Daoy (cell line): ENCODE results near the gene ID1. TPM values are rescaled to one million over a fixed set of nuclear protein-coding genes. Genes with fewer than 3 reads are reported as not detected.
"Not testable (repeated sequence)": the region's sequence is repeated elsewhere in the genome, so short reads cannot be mapped to it uniquely, and the experiment has no call there.

Source experiments
- DNase-seq: peaks from one replicate; pipeline ENCODE4 v3.0.0-alpha.2; 2015; ENCODE audit warnings: low read depth
- total RNA-seq: library from RNA; depleted of rRNA; stranded (reverse); fragments of >200 nt; shearing (Covaris generic); gene quantifications from 2 replicates; pipeline ENCODE4 v1.2.3, GENCODE V29; 2014

The ID1 gene
- total RNA-seq, 1 experiment from 2014 or later, result 327 TPM

DNA sequence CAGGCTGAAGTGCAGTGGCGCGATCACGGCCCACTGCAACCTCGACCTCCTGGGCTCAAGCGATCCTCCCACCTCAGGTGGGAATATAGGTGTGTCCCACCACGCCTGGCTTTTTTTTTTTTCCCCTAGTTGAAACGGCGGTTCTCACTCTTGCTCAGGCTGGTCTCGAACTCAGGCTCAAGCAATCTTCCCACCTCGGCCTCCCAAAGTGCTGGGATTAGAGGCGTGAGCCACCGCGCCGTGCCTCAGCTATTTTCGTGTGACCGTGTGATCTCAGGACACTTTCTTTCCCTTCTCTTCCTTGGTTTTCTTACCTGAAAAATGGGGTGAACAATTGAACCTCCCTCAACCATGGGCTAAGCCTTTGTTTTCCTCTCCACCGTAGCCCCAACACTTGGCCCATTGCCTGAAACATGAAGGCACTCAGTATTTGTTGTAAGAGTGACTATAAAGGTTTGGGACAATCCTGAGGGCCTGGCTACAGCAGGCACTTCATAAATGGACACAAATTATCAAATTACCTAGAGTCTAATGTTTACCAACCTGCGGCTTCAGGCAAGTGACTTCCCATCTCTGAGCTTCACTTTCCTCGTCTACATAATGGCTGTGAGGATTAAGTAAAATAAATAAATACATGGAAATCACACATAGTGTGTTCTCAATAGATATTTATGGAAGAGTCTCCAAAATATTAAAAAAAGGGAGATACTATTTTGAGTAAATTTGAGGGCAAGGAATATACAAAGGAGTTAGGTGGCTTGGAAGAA, 31.4 kb upstream of the ID1 start:
- DNase-seq, result peak; percentile 46

DNA sequence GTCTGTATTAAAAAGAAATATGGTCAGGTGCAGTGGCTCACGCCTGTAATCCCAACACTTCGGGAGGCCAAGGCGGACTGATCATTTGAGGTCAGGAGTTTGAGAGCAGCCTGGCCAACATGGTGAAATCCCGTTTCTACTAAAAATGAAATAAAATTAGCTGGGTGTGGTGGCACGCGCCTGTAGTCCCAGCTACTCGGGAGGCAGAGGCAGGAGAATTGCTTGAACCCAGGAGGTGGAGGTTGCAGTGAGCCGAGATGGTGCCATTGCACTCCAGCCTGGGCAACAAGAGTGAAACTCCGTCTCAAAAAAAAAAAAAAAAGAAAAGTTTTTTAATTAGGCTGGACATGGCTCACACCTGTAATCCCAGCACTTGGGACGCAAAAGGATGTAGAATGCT, 30.1 kb upstream of the ID1 start:
- not testable (repeated sequence) for DNase-seq

DNA sequence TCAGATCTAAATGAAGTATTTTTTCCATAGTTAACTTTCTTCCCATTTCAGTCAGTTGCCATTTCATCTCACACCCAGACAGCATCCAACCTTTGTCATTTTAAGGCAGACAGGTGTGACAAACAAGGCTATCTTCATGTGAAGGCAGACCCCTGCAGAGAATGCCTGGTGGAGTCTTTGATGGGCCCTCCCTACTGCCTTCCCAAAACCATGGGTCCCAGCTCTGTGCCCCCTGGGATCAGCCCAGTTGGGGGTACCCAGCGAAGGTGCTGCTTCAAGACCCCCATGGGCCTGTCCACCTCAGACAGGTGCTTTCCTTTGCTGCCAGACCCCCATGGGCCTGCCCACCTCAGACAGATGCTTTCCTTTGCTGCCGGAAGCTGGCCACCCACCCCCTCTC, 28.3 kb upstream of the ID1 start:
- DNase-seq, result no peak

DNA sequence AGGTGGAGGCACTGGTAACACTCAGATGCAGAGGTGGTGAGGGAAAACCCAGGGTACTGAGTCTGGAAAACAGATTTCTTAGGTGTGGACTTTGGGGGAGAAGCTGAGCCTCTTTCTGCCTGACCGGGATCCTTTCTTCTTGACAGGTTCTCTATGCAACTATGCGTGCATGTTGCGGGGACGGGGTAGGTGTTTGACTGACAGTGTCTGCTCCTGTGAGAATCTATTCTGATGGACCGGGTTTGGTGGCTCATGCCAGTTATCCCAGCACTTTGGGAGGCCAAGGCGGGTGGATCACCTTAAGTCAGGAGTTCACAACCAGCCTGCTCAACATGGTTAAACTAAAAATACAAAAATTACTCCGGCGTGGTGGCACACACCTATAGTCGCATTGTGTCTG, 27.9 kb upstream of the ID1 start:
- DNase-seq, result no peak

DNA sequence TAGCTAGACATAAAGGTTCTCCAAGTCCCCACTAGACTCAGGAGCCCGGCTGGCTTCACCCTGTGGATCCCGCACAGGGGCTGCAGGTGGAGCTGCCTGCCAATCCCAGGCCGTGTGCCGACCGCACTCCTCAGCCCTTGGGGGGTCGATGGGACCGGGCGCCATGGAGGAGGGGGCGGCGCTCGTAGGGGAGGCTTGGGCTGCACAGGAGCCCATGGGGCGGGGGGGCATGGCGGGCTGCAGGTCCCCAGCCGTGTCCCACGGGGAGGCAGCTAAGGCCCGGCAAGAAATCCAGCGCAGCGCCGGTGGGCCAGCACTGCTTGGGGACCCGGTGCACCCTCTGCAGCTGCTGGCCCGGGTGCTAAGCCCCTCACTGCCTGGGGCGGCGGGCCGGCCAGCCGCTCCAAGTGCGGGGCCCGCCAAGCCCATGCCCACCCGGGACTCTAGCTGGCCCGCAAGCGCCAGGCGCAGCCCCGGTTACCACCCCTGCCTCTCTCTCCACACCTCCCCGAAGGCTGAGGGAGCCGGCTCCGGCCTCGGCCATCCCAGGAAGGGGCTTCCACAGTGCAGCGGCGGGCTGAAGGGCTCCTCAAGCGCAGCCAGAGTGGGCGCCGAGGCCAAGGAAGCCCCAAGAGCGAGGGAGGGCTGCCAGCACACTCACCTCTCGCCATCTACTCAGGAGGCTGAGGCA, 26.5 kb upstream of the ID1 start:
- no peak for DNase-seq

DNA sequence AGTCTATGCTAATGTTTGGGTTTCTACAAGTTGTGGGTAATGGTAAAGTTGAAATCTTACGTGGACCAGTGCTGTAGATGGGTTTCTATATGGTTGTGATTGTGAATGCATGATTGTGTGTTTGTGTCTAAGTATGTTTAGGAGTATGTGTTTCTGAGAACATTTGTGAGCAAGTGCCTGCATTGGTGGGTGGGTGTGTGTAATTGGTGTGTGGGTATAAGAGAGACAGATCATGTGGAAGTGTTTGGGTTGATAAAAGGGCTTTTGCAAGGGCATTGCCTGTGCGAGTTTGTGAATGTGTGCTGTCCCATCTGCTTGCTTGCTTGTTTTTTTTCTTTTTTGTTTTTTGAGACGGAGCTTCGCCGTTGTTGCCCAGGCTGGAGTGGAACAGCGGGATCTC, 25.8 kb upstream of the ID1 start:
- DNase-seq, result no peak

DNA sequence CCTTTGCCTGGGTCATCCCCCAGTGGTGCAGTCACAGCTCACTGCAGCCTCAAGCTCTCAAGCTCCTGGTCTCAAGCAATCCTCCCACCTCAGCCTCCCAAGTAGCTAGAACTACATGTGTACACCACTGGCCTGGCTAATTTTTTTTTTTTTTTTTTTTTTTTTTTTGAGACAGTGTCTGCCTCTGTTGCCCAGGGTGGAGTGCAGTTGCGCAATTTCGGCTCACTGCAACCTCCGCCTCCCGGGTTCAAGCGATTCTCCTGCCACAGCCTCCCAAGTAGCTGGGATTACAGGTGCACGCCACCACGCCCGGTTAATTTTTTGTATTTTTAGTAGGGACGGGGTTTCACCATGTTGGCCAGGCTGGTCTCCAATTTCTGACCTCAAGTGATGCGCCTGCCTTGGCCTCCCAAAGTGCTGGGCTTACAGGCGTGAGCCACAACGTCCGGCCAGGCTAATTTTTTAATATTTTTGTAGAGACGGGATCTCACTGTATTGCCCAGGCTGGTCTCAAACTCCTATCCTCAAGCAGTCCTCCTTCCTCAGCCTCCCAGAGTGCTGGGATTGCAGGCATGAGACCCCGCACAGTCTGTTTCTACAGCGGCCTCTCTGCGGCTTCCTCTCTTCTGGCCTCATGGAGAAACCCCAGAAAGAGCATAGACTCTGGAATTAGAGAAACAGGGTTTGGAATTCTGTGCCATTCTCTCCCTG, 25.0 kb upstream of the ID1 start:
- DNase-seq, result not testable (repeated sequence)

DNA sequence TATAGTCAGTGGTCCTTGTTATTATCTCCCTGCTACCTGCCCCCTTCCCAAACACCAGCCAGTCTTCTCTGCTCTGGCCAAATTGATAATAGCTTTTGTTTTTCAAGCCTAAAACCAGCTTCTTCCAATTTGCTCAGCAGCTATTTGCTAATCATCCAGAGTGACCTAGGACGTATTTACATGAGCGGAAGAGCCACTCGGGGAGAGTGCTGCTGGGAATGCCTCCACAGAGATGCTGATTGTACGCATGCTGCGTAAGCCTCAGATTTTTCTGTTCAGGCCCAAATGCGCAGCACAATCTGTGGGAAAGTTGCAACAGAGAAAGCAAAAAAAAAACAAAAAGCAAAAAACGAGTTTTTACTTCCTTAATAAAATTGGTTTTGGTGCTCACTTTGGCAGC, 24.4 kb upstream of the ID1 start:
- DNase-seq, result no peak

DNA sequence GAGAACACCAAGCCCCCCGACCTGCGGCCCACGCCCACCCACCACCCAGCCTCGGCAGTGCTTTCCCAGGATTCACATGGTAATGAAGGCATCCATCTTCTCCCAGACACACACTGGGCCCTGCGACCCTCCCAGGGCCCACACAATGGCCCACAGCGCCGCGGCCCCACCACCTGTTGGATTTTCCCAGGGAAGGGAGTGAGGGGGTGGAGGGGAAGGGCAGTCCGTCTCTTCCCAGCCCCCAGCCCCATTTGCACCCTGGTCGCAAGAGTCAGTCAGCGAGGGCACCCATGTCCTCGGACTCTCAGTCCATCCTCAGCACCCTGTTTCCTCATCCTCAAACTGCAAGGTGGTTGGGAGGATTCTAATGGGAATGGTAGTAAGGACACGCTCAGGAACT, 23.7 kb upstream of the ID1 start:
- no peak for DNase-seq

DNA sequence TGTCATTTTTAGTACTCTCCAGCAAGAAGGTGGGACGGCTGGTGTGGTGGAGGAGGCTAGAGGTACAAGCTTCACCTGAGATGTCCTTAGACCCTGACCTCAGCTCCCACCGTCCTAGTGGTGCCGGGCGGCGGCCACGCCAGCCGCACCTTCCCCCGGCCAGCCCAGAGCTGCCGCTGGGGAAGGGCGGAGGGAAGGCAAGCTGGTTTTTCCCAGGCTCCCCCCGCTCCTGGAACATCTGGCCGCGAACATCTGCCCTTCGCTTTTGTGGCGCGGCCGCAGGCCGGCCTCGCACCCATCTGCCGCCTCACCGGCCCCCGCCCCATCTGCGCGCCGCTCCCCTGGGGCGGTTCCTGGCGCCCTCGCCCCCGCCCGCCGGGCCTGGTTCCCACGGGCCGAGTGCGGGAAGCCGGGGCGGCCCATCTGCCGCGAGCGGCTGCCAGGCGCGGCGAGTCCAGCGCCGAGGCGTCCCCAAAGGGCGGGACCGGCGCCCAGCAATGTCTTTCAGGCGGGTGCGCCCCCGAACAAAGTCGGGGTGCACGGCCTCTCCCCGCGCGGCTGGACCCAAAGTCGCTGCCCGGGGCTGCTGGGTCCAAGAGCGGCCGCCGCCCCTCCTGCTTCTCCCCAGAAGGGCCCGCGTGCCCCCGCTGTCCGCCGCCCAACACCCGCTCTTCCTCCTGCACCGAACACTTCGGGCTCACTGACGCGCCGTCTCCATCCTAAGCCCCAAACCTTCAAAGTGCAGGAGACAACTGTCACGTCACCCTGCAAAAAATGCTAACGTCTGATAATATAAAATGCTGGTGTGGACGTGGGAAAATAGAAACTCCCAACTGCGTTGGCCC, 17.3 kb upstream of the ID1 start:
- DNase-seq, result peak; percentile 66

DNA sequence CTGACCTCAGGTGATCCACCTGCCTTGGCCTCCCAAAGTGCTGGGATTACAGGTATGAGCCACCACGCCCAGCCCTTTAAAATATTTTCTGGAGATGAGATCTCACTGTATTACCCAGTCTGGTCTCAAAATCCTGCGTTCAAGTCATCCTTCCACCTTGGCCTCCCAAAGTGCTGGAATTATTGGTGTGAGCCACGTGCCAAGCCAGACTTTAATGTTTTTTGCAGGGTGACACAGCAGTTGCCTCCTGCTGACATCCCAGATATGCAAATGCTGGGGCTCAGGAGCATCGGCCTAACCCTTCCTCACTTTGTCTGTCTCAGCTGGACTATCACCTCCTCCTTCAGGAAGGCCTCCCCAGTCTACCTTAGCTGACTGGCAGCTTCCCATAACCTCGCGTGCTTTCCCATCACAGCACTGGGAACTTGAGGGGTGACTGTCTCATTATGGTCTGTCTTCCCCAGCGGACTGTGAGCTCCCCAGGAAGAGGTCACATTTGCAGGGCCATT, 14.3 kb upstream of the ID1 start:
- peak; percentile 38 for DNase-seq

DNA sequence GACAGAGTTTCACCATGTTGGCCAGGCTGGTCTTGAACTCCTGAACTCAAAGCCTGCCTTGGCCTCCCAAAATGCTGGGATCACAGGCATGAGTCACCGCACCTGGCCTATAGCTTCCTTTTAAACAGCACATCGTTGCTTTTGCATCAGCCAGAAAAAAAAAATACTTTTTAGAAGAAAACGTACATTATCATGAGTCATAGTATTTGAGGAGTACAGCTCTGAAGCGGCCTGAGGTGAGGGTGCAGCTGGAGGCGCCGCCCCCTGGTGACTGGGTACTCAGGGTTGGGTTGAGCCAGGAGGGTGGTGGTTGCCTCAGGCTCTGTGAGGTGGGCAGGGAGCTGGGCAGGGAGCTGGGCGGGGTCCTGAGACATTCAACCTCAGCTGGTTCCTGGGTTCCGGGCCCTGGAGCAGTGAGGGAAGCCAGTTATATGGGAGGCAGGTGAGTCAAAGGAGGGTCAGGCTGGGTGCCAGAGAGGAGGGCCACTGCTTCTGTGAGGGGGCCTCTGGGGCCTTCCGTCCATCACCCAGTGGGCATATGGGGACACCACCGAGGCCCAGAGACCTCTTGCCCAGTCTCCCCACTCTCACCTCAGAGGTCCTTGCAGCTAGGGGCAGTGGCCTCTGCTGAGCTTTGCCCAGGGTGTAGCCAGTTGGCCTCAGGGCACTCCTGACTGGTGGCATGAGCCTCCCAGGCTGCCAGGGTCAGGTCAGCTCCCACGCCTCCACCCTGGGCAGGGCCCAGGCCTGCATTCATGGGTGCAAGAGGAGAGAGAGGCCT, 11.7 kb upstream of the ID1 start:
- peak; percentile 98 for DNase-seq

DNA sequence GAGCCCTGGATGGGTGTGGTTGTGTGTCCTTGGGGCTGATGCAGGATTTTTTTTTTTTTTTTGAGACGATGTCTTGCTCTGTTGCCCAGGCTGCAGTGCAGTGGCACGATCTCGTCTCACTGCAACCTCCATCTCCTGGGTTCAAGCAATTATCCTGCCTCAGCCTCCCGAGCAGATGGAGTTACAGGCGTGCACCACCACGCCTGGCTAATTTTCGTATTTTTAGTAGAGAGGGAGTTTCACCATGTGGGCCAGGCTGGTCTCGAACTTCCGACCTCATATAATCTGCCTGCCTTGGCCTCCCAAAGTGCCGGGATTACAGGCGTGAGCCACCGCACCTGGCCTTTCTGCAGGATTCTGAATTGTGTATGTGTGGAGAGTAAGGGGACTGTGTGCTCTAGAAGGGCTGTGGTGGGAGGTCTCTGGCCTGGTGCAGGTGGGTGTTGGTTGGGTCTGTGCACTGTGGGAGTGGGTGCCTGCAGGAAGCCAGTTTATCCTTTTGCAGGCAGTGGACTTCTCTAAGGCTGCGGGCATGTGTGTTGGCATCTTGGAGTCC, 11.0 kb upstream of the ID1 start:
- peak; percentile 21 for DNase-seq

DNA sequence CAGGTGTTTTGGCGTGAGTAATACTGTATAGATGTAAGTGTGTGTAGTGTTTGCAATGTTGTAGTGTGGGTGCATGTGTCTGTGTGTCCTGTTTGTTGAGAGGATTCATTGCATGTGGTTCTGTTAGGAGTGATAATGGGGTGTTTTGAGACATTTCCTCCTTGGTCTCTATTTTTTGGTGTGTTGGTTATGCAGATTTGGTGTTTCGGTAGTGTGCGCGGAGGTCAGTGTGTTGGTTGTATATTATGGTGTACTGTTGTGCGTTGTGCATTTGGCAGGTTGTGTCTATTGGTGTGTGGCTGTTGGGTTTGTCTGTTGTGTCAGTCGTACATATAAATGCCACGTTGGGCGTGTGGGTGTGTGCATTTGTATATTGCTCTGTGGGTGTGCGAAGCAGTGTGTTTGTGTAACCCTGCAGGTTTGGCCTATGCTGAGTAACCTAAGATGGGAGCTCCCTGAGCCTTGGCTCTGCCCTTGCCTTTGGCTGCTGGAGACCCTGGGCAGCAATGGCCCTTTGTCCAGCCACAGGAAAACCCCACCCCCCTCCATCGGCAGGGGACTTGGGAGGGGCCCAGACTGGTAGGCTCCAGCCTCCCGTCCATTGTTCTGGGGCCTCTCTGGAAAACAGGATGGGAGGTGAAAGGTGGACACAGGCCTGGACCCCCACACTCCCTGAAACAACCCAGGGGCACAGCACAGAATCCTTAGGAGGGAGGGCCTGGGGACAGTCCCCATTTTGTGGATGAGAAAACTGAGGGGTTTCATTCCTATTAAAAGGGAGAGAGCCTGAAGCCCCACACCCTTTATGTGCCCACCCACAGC, 10.3 kb upstream of the ID1 start:
- DNase-seq, result peak; percentile 38

DNA sequence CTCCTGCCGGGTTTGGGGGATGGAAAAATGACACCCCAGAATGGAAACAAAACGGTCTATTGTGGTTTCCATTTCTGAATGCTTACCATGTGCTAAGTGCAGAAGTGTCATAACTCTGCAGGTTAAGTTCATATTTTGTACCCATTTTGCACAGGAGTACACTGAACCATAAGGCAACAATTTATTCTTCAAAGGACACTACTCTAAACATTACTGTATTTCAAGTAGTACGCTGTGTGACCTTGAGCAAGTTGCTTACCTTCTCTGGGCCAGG, 9.8 kb upstream of the ID1 start:
- DNase-seq, result no peak

DNA sequence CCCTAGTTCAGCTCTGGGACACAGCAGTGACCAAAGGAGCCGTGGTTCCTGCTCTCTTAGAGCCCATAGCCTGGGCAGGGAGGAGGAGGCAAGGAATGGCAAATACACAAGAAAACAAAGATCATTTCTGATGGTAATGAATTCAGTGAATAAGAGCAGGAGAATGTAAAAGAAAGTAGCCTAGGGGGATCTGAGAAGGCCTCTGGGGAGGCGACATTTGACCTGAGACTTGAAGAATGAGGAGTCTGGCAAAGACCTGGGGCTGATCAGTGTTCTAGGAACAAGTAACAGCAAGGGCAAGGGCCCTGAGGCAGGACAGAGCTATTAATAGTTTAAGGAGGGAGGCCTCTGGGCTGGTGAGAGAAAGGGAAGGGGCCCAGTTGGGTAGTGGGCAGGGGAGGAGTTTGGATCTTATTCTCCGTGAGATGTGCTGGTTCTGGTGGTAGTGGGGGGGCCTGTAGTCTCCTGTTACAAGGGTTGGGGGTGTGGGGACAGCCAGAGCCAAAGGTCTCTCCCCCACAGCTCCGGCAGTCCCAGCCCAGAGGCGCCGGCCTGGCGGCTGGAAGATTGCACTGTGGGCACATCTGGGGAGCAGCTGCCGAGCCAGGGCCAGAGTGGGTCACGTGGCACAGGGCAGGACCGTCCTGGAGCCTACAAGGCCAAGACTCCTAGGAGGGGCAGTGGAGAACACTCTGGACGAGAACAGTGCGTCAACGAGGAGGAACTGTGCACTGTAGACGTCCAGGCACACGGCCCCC, 9.3 kb upstream of the ID1 start:
- peak; percentile 91 for DNase-seq

DNA sequence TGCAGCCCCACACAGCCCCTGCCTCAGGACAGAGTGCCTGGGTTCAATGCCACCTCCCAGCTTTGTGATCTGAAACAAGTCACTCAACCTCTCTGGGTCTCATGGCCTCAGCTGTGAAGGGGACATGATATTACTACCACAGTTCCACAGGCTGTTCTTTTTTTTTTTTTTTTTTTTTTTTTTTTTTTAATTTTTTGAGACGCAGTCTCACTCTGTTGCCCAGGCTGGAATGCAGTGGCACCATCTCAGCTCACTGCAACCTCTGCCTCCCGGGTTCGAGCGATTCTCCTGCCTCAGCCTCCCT, 8.7 kb upstream of the ID1 start:
- not testable (repeated sequence) for DNase-seq

DNA sequence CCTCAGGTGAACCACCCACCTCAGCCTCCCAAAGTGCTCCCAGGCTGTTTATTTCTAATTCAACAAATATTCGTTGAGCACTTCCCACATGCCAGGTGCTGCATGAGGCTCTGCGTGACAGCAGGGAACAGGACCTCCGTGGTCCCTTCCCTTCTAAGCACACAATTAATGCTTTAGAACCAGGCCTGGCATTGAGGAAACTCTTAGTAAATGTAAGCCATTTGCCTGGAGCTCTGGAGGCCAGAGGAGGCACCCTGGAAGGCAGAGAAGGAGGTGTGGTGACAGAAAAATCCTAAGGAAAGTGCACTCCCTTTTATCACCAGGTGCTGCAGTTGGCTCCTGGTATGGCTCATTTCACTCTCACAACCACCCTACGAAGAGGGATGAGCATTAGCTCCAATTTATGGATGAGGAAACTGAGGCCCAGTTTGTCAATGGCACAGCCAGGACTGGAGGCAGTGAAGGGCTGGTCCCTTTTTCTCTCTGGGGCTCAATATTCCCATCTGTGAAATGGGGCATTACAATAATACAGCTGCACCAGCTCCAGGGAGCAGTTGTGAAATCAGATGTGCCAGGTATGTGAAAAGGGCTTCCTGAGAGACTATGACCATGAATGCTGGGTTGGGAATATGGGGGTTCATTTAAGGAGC, 8.1 kb upstream of the ID1 start:
- DNase-seq, result no peak

DNA sequence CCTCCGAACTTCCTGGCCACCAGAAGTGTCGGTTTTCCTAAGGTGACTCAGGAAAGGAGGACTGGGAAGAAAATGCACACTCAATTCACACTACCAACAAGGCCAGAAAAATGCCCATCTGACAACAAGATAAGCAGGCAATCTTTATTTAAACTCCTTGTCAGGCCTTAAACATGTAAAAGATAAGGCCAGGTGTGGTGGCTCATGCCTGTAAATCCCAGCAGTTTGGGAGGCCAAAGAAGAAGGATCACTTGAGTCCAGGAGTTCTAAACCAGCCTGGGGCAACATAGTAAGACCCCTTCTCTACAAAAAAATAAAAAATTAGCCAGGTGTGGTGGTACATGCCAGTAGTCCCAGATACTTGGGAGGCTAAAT, 7.6 kb upstream of the ID1 start:
- no peak for DNase-seq
